Left ventricle myocardium inferior (tissue), 1 donor: ENCODE measurements around the gene CCDC38. TPM values are rescaled to one million over a fixed set of nuclear protein-coding genes. Genes with fewer than 3 reads are reported as not detected.

Experiments
- DNase-seq: peaks from one replicate; pipeline ENCODE4 v3.0.0-alpha.2; 2020
- H3K27ac ChIP-seq: fragments of 200-600 bp; replicated peaks from 2 replicates; pipeline ENCODE4 v1.8.0; 2021
- H3K27me3 ChIP-seq: fragments of 200-600 bp; 2 replicates; pipeline ENCODE4 v1.8.0; 2021; ENCODE audit warnings: low read depth
- H3K36me3 ChIP-seq: fragments of 200-600 bp; 2 replicates; pipeline ENCODE4 v1.8.0; 2021
- H3K4me1 ChIP-seq: fragments of 200-600 bp; 2 replicates; pipeline ENCODE4 v1.8.0; 2021
- H3K4me3 ChIP-seq: fragments of 200-600 bp; 2 replicates; pipeline ENCODE4 v1.8.0; 2021; ENCODE audit warnings: mild to moderate bottlenecking, moderate library complexity
- H3K9me3 ChIP-seq: fragments of 200-600 bp; replicated peaks from 2 replicates; pipeline ENCODE4 v1.8.0; 2021
- CTCF ChIP-seq: fragments of 200-600 bp; IDR thresholded peaks from 2 replicates; pipeline ENCODE4 v1.8.0; 2021; ENCODE audit warnings: antibody characterized with exemption, mild to moderate bottlenecking, borderline replicate concordance
- intact Hi-C: fragments of 100-400 bp; cut with micrococcal nuclease; formaldehyde crosslinking; loops from one replicate; pipeline ENCODE4 v1.11.0; 2022
- total RNA-seq: library from RNA; stranded (reverse); fragmentation: NEBNext Ultra II Directional; extraction: Animal tissue kit (Norgen Biotek cat#: 25700); gene quantifications from one replicate; pipeline ENCODE4 v1.2.1, GENCODE V29; 2021
- donor health status: DM: no; HTN: yes; CAD: no; lungs with severe emphysema.

Gene CCDC38
- total RNA-seq, 1 donor from 2014 or later: 0.22 TPM

- TF ChIP-seq CTCF: no peak
- H3K9me3 ChIP-seq: peaks cover 3% of the 10 kb centered on the region
- no peaks in the 10 kb centered on the region for H3K27me3 ChIP-seq
- H3K4me3 ChIP-seq: peak overlapping the region; percentile 95
- peaks cover 30% of the 10 kb centered on the region for H3K36me3 ChIP-seq
- H3K4me1 ChIP-seq: peaks cover 35% of the 10 kb centered on the region
- DNase-seq: no peak
- intact Hi-C loops: loop anchor here (10.0 kb wide), 1 partner anchor 625 kb away; no protein-coding TSS in a partner anchor
- H3K27ac ChIP-seq: peak overlapping the region; percentile 85
Observed at GRCh38 chr12:95859344-95859816, 83.0 kb downstream of the CCDC38 start.

- peak; percentile 92 for DNase-seq
- H3K9me3 ChIP-seq: peaks cover 3% of the 10 kb centered on the region
- no peaks in the 10 kb centered on the region for H3K27me3 ChIP-seq
- peaks cover 35% of the 10 kb centered on the region for H3K4me1 ChIP-seq
- H3K27ac ChIP-seq: peak within 1 kb of the TSS; percentile 85
- peak within 1 kb of the TSS; percentile 95 for H3K4me3 ChIP-seq
- TF ChIP-seq CTCF: peak; percentile 31
- intact Hi-C loops: loop anchor here (10.0 kb wide), 1 partner anchor 624 kb away; no protein-coding TSS in a partner anchor
- H3K36me3 ChIP-seq: peaks cover 29% of the 10 kb centered on the region
Observed at GRCh38 chr12:95858451-95859343, 83.7 kb downstream of the CCDC38 start, which contains the start of gene SNRPF. Gene SNRPF, plus strand, starts transcription at chr12:95858952. Its CDS starts 122 bp downstream, at chr12:95859074.

GRCh38 chr12:95857799-95858198, 84.6 kb downstream of the CCDC38 start:
- no peak for DNase-seq
- Histone ChIP-seq H3K27me3 (no peaks in the 10 kb centered on the region), H3K4me3 (peak overlapping the region; percentile 95), H3K36me3 (peaks cover 20% of the 10 kb centered on the region), H3K4me1 (peaks cover 35% of the 10 kb centered on the region), H3K27ac (no peak overlapping the region), H3K9me3 (peaks cover 3% of the 10 kb centered on the region)
- intact Hi-C loops: loop anchor here (10.0 kb wide), 1 partner anchor 623 kb away; no protein-coding TSS in a partner anchor
- no peak for TF ChIP-seq CTCF

- no peaks in the 10 kb centered on the region for H3K27me3 ChIP-seq
- TF ChIP-seq CTCF: no peak
- intact Hi-C loops: loop anchor here (10.0 kb wide), 1 partner anchor 622 kb away; no protein-coding TSS in a partner anchor
- H3K4me1 ChIP-seq: peaks cover 35% of the 10 kb centered on the region
- H3K27ac ChIP-seq: no peak overlapping the region
- H3K36me3 ChIP-seq: peaks cover 13% of the 10 kb centered on the region
- no peak overlapping the region for H3K4me3 ChIP-seq
- DNase-seq: no peak
- H3K9me3 ChIP-seq: peaks cover 2% of the 10 kb centered on the region
Observed at GRCh38 chr12:95857156-95857555, 85.3 kb downstream of the CCDC38 start.

GRCh38 chr12:95852133-95852532, 90.3 kb downstream of the CCDC38 start:
- no peak for TF ChIP-seq CTCF
- Histone ChIP-seq H3K27me3 (no peaks in the 10 kb centered on the region), H3K36me3 (no peaks in the 10 kb centered on the region), H3K27ac (no peak overlapping the region), H3K9me3 (no peaks in the 10 kb centered on the region), H3K4me3 (no peak overlapping the region), H3K4me1 (no peaks in the 10 kb centered on the region)
- intact Hi-C loops: loop anchor here (10.0 kb wide), 1 partner anchor 617 kb away; no protein-coding TSS in a partner anchor
- no peak for DNase-seq
